ENCODE results near the gene GALNTL6. TPM values are rescaled to one million over a fixed set of nuclear protein-coding genes. Genes with fewer than 3 reads are reported as not detected.

Gene GALNTL6
- total RNA-seq, 1 experiment from 2014 or later, result not detected

DNA sequence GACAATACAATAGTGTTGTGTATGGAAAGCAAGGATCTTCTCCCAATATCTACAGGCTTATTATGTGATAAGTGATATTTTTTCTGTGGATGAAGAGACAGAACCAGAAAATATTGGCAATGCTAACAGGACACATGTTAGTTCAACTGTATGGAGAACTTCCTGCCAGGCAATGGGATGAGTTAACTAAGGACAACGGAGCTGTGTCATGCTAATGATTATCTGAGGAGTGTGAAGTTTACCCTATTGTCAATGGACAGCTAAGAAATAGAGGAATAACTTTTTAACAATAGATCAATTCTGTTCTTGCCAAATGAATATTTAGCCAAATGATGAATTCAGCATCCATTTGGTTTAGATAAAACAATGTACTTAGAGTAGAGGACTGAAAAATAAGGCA is 180.0 kb downstream of the GALNTL6 start:
- no peak for DNase-seq (ENCODE audit: low spot score)

DNA sequence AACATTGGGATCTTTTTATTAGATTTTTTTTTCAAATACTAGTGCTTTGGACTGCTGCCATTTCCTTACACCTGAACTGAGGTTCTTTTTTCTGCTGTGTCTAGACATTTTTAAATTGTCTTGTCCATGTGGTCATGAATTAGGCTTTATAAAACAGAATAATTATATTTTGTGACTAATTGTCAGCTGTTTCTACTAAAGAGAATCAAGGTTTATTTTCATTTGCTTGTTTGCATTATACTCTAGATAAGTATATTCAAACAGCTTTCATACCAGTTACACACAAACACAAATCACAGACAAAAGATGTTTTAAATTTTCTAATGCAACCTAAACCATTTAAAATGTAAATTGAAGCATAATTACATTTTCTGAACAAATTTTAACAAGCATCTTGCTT is 194.7 kb downstream of the GALNTL6 start:
- DNase-seq (ENCODE audit: low spot score), result no peak

DNA sequence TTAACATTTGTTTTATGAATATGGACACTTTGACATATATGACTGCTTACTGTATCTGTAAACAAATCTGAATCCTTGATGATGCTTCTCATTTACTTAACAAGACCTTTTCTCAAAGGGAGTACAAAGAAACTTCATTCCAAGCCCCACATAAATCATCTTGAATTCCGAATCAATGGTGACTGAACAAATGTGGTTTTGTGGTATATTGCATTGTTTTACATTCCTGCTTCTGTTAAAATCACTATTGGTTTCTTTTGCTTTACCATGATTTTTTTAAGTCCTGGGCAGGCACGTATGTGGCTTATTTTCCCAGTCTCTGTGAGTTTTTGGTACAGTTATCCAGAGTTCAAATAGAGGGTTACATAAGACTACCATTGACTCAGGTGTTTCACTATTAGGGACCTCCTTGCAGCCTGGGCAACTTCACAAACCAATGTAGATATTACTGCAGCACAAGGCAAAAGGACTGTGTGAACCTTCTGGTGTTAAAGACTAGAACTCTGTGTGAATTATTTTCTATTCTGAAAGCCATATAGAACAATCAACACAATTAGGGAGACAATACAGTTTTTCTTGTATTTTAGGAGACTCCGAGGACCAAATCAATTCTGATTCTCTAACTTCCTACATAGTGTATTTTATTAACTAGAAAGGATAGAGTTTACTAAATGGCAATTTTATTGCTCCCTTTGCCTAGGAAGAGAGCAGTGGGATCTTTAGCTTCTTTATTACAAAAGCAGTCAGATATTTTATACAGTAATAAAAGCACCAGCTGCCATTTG is 196.4 kb downstream of the GALNTL6 start:
- peak; percentile 18 for DNase-seq (ENCODE audit: low spot score)

DNA sequence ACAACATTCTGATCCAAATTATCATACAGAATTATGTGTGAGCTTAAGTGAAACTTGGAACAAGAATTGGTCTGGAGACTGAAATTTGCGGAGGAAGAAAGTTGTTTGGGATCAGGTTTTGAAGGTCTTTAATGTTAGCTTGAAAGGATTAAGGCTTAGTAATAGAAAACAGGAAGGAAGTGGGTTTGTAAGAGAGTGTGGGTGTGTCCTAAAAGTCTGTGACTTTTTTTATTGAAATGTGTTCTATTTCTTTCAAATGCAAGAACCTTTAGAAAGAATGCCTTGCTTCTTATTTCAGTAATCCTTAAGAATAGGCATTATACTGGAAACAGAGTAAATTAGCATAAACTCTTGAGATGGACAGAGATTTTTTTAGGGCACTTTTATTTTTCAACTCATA is 198.0 kb downstream of the GALNTL6 start:
- no peak for DNase-seq (ENCODE audit: low spot score)

DNA sequence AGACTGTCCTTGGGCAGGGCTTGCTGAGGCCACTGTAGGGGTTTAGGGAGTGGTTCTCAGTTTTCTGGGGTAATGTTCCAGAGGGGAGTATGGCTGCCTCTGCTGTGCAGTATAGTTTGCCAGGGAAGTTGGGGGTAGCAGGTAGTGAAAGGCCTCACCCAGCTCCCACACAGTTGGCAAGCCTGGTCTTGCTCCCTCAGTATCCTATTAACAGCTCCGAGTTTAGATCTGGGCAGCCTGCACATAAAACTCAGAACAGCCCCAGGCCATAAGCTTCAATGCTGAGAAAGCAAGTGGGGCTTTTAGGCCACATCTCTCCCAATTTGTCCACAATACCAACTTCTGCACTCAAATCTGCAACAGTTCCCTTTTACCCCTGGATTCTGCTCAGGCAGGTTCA is 205.2 kb downstream of the GALNTL6 start:
- DNase-seq (ENCODE audit: low spot score), result no peak

DNA sequence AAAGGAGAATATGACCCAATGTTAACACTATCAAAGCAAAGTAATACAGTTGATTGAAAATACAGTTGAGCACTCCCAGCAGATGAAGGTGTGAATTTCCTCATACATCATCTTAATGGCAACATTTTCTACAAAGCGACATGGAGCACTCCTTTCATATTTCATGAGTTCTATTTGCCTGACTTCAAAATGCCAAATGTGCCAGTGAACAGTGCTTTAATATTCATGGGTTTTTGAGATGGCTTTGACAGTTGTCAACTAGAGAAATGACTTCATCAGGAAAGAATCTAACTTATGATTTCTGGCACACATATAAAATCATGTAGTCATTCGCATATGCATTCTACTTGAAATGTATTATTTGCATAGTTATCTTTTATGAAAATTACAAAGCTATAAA is 222.4 kb downstream of the GALNTL6 start:
- DNase-seq (ENCODE audit: low spot score), result no peak

DNA sequence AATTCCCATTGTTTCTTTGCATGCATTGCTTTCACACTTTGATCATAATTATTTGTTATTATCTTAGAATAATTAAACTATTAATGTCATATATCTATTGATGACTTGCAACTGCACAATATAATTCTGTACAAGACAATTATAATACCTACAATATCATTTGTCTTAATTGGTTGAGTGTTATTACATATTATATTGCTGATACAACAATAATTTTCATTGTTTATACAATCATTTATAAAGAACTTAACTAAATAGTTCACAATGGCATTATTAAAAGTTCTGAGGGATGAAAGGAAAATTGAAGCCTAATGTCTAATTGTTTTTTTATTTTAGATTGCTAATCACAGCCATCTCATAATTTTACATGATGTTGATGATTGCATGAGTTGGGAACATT is 227.6 kb downstream of the GALNTL6 start:
- no peak for DNase-seq (ENCODE audit: low spot score)

DNA sequence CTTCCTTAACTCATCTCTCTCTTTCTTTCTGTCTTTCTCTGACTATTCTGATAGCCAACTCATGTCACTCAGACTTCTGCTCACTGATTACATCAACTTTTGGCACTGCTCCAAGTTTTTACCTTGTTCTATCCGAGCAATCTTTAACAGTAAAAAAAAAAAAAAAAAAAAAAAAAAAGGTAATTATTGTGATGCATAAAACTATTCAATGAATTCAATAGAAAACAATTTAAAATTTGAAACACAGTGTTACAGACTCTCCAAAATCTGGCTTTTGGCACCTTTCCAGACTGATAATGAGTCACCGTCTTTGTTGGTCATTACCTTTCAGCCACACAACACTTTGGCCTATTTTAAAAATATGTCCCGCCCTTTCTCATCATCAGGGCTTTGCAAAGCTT is 229.5 kb downstream of the GALNTL6 start:
- peak; percentile 51 for DNase-seq (ENCODE audit: low spot score)

DNA sequence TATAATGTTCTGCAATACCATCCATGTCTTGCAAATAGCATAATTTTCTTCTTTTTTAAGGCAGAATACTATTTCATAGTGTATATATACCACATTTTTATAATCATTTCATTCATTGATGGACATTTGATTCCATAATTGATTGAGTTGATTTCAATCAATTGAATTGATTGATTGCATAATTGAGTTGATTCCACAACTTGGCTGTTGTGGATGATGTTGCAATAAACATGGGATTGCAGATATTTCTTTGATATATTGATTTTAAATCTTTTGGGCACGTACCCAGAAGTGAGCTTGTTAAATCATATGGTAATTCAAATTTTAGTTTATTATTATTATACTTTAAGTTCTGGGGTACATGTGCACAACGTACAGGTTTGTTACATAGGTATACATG is 232.8 kb downstream of the GALNTL6 start:
- no peak for DNase-seq (ENCODE audit: low spot score)

DNA sequence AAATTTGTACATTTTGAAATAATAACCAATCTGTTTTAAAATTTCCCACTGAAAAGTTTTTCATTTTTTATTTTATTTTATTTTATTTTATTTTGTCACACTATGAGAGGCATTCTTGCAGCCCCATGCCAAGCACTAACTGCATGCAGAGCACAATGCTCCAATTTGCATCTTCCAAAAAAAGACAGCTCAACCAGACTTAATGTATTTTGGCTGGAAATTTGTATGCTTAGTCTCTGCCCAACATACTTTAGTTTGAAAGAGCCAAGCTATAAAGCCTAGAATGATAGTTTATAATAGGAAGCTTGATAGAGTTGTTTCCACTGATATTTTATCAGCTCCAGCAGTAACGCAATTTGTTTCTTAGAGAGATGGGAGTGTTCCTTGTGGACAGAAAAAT is 235.5 kb downstream of the GALNTL6 start:
- no peak for DNase-seq (ENCODE audit: low spot score)

DNA sequence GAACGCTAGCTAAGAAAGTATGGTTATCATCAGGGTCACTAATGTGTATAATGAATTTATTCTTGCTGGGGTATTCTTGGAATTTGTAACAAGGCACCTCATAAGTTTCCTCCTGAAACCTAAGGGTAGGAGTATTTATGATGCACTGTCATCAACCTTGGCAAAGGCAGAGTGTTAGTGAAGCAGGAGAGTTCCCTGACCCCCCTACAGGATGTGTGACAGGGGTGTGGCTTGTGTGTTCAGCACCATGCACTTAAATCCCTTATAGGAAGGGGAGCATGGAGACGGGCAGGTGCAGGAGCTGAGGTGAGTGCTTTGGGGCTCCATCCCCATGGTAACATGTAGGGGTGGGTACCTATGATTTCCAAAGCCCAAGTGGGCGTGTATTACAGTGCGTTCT is 237.7 kb downstream of the GALNTL6 start:
- no peak for DNase-seq (ENCODE audit: low spot score)

DNA sequence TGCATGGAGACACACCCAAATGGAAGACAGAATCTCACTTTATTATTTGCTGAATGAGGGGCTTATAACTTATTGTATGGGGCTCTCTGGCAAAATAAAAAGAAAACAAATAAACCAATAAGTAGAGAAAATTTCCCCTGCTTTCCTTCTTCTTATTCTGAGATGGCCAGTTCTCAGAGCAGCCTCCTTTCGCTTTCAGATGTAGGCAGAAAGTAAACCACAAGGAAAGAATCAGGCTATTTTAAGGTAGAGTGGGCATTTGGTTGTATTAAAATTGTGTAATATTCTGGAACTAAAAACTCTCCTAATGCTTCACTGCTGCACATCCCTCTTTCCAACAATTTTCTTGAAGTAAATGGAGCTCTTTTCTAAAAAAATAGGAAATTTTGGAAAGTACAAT is 241.8 kb downstream of the GALNTL6 start:
- DNase-seq (ENCODE audit: low spot score), result no peak

DNA sequence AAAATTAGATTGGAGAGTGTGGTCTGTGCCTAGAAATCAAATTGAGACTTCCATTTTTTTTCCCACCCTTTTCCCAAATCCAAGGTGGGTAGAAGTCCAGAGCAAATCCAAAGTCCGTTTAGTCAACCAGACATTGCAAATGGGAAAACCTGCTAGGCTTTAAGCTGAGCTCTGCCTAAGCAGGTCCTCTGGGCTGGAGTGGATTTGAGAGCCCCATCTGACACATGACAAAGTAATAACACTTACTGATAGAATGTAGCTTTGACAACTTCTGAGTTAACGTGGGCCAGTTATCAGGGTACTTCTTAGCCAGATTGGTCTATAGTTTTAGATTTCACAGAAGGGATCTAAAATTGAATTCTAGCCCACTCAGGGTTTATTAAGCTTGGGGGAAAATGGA is 242.3 kb downstream of the GALNTL6 start:
- DNase-seq (ENCODE audit: low spot score), result no peak

DNA sequence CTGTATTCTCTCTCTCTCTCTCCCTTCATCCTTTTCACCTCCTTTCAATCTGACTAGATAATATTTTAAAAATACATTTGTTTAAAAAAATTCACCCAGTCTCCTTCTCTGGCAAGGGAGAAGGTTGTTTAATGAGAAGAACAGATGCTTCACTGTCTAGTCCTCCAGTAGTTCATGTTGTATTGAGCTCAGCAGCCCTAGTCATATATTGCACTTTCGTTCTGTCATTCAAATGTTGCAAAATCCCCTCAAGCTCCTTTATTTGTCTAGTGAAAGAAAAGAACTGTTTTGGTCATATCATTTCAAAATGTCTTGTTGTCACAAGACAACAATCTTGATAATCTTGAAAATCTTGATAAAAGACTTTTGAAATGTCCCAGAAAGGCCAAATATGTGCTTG is 248.0 kb downstream of the GALNTL6 start:
- no peak for DNase-seq (ENCODE audit: low spot score)

DNA sequence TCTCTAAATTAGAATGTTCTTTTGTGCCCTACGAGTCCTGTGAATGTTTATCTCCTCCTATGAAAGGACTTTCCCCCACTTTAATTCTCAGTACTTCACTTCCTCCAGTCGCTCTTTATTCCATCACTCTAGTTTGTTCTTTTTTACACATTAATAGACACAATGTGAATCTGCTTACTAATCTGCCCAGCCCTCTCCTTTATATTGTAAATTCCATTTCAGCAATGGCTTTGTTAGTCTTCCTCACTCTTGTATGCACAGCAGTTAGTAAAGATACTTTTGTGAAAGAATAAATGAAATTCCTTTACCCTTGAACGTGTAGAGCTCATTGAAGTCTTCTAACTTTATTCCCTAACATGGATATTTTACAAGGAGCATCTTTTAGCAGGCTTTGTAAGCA is 255.3 kb downstream of the GALNTL6 start:
- DNase-seq (ENCODE audit: low spot score), result no peak

DNA sequence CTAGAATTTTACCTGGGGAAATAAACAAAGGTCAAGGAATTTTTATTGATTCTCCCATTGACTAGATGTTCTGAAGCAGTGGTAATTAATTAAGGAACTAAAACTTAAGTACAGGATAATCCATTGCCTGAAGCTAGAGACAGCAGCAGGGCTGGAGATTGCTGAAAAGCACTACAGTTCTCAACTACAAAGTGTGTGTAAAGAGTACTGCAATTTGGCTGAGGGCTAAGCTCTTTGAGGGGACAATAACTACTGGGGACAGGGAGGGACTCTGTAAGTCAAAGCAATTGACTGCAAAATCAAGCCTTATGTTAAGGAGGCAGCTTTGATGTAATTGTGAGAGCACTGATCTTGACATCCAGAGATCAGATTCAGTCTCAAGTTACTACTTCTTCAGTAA is 260.4 kb downstream of the GALNTL6 start:
- DNase-seq (ENCODE audit: low spot score), result no peak

DNA sequence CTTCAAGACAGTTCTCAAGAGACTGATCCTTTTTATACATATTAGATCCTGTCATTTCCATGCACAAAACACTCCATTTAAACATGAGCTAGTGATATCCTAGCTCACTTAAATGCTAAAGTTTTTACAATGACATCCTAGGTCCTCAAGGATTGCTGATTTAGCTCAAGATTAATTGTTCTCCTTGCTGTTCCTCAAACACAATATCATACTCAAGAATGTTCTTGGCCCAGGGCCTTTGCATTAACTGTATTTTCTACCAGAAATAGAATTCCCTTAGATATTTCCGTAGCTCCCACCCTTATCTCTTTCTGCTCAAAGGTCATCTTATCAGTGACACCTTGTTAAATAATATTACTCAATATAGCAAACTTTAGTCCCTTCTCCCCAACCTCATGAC is 270.1 kb downstream of the GALNTL6 start:
- DNase-seq (ENCODE audit: low spot score), result no peak

DNA sequence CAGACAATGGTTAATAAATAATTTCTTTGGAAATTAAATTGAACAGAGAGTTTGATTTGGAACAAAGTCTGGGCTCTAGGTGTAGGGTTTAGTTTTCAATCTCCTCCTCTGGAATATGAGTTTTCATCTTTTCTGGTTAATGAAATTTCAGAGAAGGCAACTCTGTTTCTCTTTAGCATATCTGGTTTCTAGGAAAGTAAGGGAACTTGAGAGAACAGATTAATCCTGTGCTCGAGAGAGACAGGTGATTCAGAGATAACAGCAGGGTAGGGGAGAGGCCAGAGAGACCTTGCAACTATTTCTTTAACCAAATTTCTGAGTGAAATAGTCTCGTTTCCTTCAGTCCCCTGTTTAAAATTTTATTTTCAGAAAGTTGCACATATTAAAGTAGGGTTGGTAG is 275.4 kb downstream of the GALNTL6 start:
- DNase-seq (ENCODE audit: low spot score), result no peak

DNA sequence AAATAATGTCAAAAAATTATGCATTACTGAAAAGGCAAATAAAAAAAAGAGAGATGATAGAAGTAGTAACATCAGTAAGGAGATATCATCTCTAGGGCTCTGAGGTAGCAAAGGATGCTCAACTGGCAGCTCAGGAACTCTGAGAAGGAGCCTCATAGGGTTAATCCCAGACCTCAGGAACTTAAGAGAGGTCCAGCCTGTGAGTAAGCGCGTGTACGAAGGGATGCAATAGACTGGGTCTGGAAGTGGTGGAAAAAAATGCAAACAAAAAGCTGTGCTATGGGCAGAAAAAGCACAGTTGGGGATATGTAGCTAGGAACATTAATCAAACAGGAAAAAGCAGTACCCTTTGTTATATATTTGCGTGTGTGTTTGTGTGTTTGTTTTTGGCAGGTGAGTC is 282.0 kb downstream of the GALNTL6 start:
- no peak for DNase-seq (ENCODE audit: low spot score)

DNA sequence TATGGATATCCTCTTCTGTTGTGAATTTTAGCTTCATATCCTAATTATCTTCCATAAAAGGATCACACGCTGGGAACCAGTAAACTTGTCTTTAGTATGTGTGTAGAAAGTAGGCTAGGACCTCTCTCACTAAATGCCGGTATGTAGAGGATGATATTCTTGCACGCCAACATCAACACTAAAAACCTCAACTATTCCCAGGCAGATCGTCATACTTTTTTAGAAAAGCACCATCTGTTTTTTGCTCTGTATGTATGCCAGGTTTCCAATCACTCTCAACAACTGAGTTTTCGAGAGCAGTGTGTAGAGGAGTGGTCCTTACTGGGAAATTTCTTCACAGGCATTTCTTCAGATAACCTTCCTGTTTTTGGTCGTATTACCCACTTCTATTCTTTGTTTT is 283.6 kb downstream of the GALNTL6 start:
- DNase-seq (ENCODE audit: low spot score), result no peak

DNA sequence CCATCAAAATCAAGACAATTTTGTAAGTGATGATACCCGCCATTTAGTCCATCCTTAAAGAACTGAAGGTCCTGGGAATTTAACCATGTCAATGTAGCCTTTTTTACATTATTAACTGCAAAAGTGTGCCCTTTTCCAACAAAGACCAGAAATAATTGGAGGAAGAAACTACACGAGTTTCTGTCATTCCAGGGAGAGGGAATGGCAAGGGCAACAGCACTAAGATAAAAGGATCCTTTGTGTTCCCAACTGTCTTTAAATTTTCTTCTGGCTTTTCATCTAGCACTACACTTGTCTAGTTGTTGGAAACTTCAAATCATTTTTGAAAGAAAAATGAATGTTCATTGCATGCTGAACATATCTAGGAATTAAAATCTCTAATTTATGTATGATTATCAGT is 286.2 kb downstream of the GALNTL6 start:
- no peak for DNase-seq (ENCODE audit: low spot score)

DNA sequence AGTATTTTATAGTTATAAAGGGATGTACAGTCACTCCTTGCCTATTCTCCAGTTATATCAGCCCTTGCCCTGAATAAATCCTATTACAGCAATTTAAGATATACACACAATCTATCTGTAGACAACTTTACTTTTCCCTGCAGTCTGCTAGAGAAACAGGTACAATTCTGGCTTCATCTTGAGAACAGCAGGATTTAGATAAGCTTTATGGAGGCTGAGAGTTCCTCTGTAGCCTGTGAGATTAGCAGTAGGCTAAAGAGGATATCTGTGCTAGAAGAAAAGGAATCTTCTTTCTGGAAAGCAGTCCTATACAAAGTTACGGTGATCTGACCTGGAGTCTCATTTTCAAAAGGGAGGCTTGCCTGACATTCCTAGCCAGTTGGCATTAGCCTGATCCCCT is 290.3 kb downstream of the GALNTL6 start:
- no peak for DNase-seq (ENCODE audit: low spot score)

DNA sequence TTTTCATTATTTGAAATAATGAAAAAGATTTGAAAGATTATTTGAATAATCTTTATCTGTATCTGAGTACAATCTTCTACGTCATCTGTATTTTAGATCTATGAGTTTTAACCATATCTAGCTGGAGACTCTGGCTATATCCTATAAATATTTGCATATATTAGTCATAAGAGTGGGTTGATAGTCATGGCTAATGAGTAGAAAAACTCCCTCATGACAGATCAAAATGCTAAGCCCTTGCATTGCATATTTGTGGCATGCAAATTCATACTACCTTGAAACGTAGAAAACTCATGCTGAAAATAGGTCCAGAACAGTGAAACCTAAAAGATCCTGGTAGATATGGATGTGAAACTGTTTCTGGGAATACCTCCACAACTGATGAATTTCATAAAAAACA is 291.3 kb downstream of the GALNTL6 start:
- no peak for DNase-seq (ENCODE audit: low spot score)

DNA sequence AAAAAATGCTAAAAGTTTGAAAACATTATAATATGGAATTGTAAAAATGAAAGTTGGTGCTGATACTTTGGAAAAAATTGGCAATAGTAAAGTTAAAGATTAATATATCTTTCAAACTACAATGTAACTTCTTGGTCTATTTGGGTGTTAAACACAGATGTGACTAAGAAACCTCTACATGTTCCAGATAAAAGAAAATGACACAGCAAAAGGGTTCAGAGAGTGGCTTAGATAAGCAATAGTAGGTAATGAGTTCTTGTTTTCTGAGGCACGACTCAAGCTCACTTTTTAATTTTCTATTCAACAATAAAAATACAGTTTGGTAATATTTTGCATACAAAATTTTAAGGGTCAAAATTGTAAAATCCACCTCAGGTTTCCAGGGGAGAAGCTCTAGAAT is 292.7 kb downstream of the GALNTL6 start:
- no peak for DNase-seq (ENCODE audit: low spot score)

Measured in A172 (cell line).